PC-9 (cell line): Measurements from ENCODE around the gene KDM6A.

Experiments
- CTCF ChIP-seq: fragments of 200-600 bp; sonication (generic); conservative IDR thresholded peaks from 2 replicates; pipeline ENCODE4 v1.6.1; 2017; ENCODE audit warnings: mixed run types, antibody characterized with exemption, mild to moderate bottlenecking, moderate library complexity
- EZH2 ChIP-seq: fragments of 200-600 bp; sonication (generic); IDR thresholded peaks from 2 replicates; pipeline ENCODE4 v1.8.0; 2017; ENCODE audit warnings: antibody characterized with exemption, low read depth

- no peak for TF ChIP-seq CTCF
- TF ChIP-seq EZH2, result no peak
Observed at GRCh38 chrX:44989995-44990770, 117.2 kb downstream of the KDM6A start.
